Breast epithelium (tissue), 3 donors: ENCODE results near the gene NUDT15.

ENCODE experiments used
- POLR2AphosphoS5 ChIP-seq, 3 donors: sonication (generic); formaldehyde crosslinking; IDR thresholded peaks; one replicate each; pipeline ENCODE4 v1.6.1; 2017; ENCODE audit warnings: antibody characterized with exemption in 3 of 3
- TF ChIP-seq, protein P1 (sequence below), 3 donors: fragments of 450-650 bp; IDR thresholded peaks; one replicate each; pipeline ENCODE4 v1.5.1; 2016 to 2017; ENCODE audit warnings: antibody characterized with exemption in 3 of 3, mild to moderate bottlenecking in 3 of 3, moderate library complexity in 3 of 3

DNA sequence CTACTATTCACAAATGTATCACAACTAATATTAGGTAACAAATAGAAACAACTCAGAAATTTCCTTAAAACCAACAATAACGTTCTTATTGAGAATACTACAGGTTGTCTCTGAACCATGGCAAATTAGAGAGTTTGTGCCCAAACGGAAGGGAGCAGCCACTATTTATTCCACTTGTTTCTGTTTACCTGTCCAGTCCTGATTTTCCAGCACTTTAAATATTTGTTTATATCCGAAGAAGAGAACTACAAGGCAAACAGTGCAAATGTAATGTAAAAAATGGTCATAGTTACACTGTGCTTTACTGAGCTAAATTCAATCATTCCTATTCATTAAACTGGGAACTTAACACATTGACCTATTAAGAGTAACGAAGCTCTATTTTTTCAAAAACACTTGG, 45.7 kb upstream of the NUDT15 start:
- TF ChIP-seq POLR2AphosphoS5 (IDR thresholded peaks at IDR 0.05), result no peak
- TF ChIP-seq, protein P1, sequence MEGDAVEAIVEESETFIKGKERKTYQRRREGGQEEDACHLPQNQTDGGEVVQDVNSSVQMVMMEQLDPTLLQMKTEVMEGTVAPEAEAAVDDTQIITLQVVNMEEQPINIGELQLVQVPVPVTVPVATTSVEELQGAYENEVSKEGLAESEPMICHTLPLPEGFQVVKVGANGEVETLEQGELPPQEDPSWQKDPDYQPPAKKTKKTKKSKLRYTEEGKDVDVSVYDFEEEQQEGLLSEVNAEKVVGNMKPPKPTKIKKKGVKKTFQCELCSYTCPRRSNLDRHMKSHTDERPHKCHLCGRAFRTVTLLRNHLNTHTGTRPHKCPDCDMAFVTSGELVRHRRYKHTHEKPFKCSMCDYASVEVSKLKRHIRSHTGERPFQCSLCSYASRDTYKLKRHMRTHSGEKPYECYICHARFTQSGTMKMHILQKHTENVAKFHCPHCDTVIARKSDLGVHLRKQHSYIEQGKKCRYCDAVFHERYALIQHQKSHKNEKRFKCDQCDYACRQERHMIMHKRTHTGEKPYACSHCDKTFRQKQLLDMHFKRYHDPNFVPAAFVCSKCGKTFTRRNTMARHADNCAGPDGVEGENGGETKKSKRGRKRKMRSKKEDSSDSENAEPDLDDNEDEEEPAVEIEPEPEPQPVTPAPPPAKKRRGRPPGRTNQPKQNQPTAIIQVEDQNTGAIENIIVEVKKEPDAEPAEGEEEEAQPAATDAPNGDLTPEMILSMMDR (IDR thresholded peaks at IDR 0.05), result no peak
